ENCODE results near the gene ADAMTS2. TPM values are rescaled to one million over a fixed set of nuclear protein-coding genes. Genes with fewer than 3 reads are reported as not detected.

The ADAMTS2 gene
- total RNA-seq, 1 donor from 2014 or later = 29.7 TPM

GRCh38 chr5:179147991-179148702 lies 197.1 kb downstream of the ADAMTS2 start:
- peaks cover 0 to 4% (median 0%) of the 10 kb centered on the region in 3 donors for H3K9me3 ChIP-seq (ENCODE audit: control insufficient read depth in 3 of 3, low read length in 3 of 3)
- no peaks in the 10 kb centered on the region for H3K4me1 ChIP-seq (ENCODE audit: control insufficient read depth in 3 of 3, insufficient read depth in 3 of 3, low read length in 3 of 3)
- H3K27me3 ChIP-seq (ENCODE audit: control insufficient read depth in 3 of 3, insufficient read depth in 3 of 3, low read length in 3 of 3) = peaks cover 0 to 3% (median 2%) of the 10 kb centered on the region in 3 donors
- H3K4me3 ChIP-seq (ENCODE audit: low read length in 3 of 3) = no peak overlapping the region
- H3K36me3 ChIP-seq (ENCODE audit: control insufficient read depth in 3 of 3, insufficient read depth in 3 of 3, low read length in 3 of 3) = no peaks in the 10 kb centered on the region
- H3K9ac ChIP-seq (ENCODE audit: low read depth in 1 of 3, low read length in 3 of 3) = no peak overlapping the region
- no peak overlapping the region for H3K27ac ChIP-seq (ENCODE audit: low read depth, low read length)

DNA sequence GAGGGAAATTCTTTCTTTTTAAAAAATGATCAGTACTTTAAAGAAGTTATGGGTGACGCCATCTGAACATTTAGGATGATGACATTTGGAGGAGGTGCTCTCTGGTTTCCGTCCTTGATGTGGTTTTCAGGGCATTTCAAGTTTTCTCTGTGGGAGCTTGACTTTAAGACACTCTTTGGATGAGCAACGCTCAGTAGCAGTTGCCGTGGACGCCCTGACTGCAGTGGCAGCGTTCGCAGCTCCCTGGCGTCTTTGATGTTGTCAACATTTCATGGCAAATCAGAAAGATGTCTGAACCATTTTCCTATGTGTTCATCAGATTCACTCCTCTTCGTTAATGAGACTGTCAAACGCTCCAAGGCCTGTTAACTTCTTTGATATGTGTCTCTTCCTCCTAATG lies 199.0 kb downstream of the ADAMTS2 start:
- H3K9ac ChIP-seq (ENCODE audit: low read depth in 1 of 3, low read length in 3 of 3) = no peak overlapping the region
- H3K9me3 ChIP-seq (ENCODE audit: control insufficient read depth in 3 of 3, low read length in 3 of 3) = peaks cover 0 to 4% (median 0%) of the 10 kb centered on the region in 3 donors
- no peak overlapping the region for H3K4me3 ChIP-seq (ENCODE audit: low read length in 3 of 3)
- no peaks in the 10 kb centered on the region for H3K4me1 ChIP-seq (ENCODE audit: control insufficient read depth in 3 of 3, insufficient read depth in 3 of 3, low read length in 3 of 3)
- H3K36me3 ChIP-seq (ENCODE audit: control insufficient read depth in 3 of 3, insufficient read depth in 3 of 3, low read length in 3 of 3) = no peaks in the 10 kb centered on the region
- peaks cover 0 to 2% (median 0%) of the 10 kb centered on the region in 3 donors for H3K27me3 ChIP-seq (ENCODE audit: control insufficient read depth in 3 of 3, insufficient read depth in 3 of 3, low read length in 3 of 3)
- no peak overlapping the region for H3K27ac ChIP-seq (ENCODE audit: low read depth, low read length)

- H3K27me3 ChIP-seq (ENCODE audit: control insufficient read depth in 3 of 3, insufficient read depth in 3 of 3, low read length in 3 of 3) = peaks cover 0 to 2% (median 0%) of the 10 kb centered on the region in 3 donors
- H3K36me3 ChIP-seq (ENCODE audit: control insufficient read depth in 3 of 3, insufficient read depth in 3 of 3, low read length in 3 of 3) = no peaks in the 10 kb centered on the region
Measured at GRCh38 chr5:179143446-179143845, 201.8 kb downstream of the ADAMTS2 start.

GRCh38 chr5:179142434-179143198 lies 202.6 kb downstream of the ADAMTS2 start:
- no peak overlapping the region for H3K9ac ChIP-seq (ENCODE audit: low read depth in 1 of 3, low read length in 3 of 3)
- no peak overlapping the region for H3K4me3 ChIP-seq (ENCODE audit: low read length in 3 of 3)
- H3K9me3 ChIP-seq (ENCODE audit: control insufficient read depth in 3 of 3, low read length in 3 of 3) = no peaks in the 10 kb centered on the region
- no peaks in the 10 kb centered on the region for H3K36me3 ChIP-seq (ENCODE audit: control insufficient read depth in 3 of 3, insufficient read depth in 3 of 3, low read length in 3 of 3)
- H3K27ac ChIP-seq (ENCODE audit: low read depth, low read length) = no peak overlapping the region
- no peaks in the 10 kb centered on the region for H3K27me3 ChIP-seq (ENCODE audit: control insufficient read depth in 3 of 3, insufficient read depth in 3 of 3, low read length in 3 of 3)
- H3K4me1 ChIP-seq (ENCODE audit: control insufficient read depth in 3 of 3, insufficient read depth in 3 of 3, low read length in 3 of 3) = no peaks in the 10 kb centered on the region

More at GRCh38 chr5:179143446-179143845, 201.8 kb downstream of the ADAMTS2 start:
- Histone ChIP-seq H3K4me3 (ENCODE audit: low read length in 3 of 3) (no peak overlapping the region), H3K9ac (ENCODE audit: low read depth in 1 of 3, low read length in 3 of 3) (no peak overlapping the region), H3K9me3 (ENCODE audit: control insufficient read depth in 3 of 3, low read length in 3 of 3) (peaks cover 0 to 4% (median 0%) of the 10 kb centered on the region in 3 donors), H3K4me1 (ENCODE audit: control insufficient read depth in 3 of 3, insufficient read depth in 3 of 3, low read length in 3 of 3) (no peaks in the 10 kb centered on the region), H3K27ac (ENCODE audit: low read depth, low read length) (no peak overlapping the region)

GRCh38 chr5:179141867-179142266 lies 203.4 kb downstream of the ADAMTS2 start:
- H3K9ac ChIP-seq (ENCODE audit: low read depth in 1 of 3, low read length in 3 of 3) = no peak overlapping the region
- no peaks in the 10 kb centered on the region for H3K27me3 ChIP-seq (ENCODE audit: control insufficient read depth in 3 of 3, insufficient read depth in 3 of 3, low read length in 3 of 3)
- no peaks in the 10 kb centered on the region for H3K36me3 ChIP-seq (ENCODE audit: control insufficient read depth in 3 of 3, insufficient read depth in 3 of 3, low read length in 3 of 3)
- no peaks in the 10 kb centered on the region for H3K9me3 ChIP-seq (ENCODE audit: control insufficient read depth in 3 of 3, low read length in 3 of 3)
- no peak overlapping the region for H3K27ac ChIP-seq (ENCODE audit: low read depth, low read length)
- H3K4me1 ChIP-seq (ENCODE audit: control insufficient read depth in 3 of 3, insufficient read depth in 3 of 3, low read length in 3 of 3) = no peaks in the 10 kb centered on the region
- no peak overlapping the region for H3K4me3 ChIP-seq (ENCODE audit: low read length in 3 of 3)

- no peaks in the 10 kb centered on the region for H3K36me3 ChIP-seq (ENCODE audit: control insufficient read depth in 3 of 3, insufficient read depth in 3 of 3, low read length in 3 of 3)
- no peak overlapping the region for H3K4me3 ChIP-seq (ENCODE audit: low read length in 3 of 3)
- no peaks in the 10 kb centered on the region for H3K27me3 ChIP-seq (ENCODE audit: control insufficient read depth in 3 of 3, insufficient read depth in 3 of 3, low read length in 3 of 3)
- no peak overlapping the region for H3K9ac ChIP-seq (ENCODE audit: low read depth in 1 of 3, low read length in 3 of 3)
- no peak overlapping the region for H3K27ac ChIP-seq (ENCODE audit: low read depth, low read length)
- H3K9me3 ChIP-seq (ENCODE audit: control insufficient read depth in 3 of 3, low read length in 3 of 3) = no peaks in the 10 kb centered on the region
- H3K4me1 ChIP-seq (ENCODE audit: control insufficient read depth in 3 of 3, insufficient read depth in 3 of 3, low read length in 3 of 3) = no peaks in the 10 kb centered on the region
Measured at GRCh38 chr5:179140293-179140692, 205.0 kb downstream of the ADAMTS2 start.

GRCh38 chr5:179139936-179140235 lies 205.4 kb downstream of the ADAMTS2 start:
- no peak overlapping the region for H3K4me3 ChIP-seq (ENCODE audit: low read length in 3 of 3)
- H3K9ac ChIP-seq (ENCODE audit: low read depth in 1 of 3, low read length in 3 of 3) = no peak overlapping the region
- no peaks in the 10 kb centered on the region for H3K9me3 ChIP-seq (ENCODE audit: control insufficient read depth in 3 of 3, low read length in 3 of 3)
- no peaks in the 10 kb centered on the region for H3K27me3 ChIP-seq (ENCODE audit: control insufficient read depth in 3 of 3, insufficient read depth in 3 of 3, low read length in 3 of 3)
- no peak overlapping the region for H3K27ac ChIP-seq (ENCODE audit: low read depth, low read length)
- no peaks in the 10 kb centered on the region for H3K36me3 ChIP-seq (ENCODE audit: control insufficient read depth in 3 of 3, insufficient read depth in 3 of 3, low read length in 3 of 3)
- H3K4me1 ChIP-seq (ENCODE audit: control insufficient read depth in 3 of 3, insufficient read depth in 3 of 3, low read length in 3 of 3) = no peaks in the 10 kb centered on the region

DNA sequence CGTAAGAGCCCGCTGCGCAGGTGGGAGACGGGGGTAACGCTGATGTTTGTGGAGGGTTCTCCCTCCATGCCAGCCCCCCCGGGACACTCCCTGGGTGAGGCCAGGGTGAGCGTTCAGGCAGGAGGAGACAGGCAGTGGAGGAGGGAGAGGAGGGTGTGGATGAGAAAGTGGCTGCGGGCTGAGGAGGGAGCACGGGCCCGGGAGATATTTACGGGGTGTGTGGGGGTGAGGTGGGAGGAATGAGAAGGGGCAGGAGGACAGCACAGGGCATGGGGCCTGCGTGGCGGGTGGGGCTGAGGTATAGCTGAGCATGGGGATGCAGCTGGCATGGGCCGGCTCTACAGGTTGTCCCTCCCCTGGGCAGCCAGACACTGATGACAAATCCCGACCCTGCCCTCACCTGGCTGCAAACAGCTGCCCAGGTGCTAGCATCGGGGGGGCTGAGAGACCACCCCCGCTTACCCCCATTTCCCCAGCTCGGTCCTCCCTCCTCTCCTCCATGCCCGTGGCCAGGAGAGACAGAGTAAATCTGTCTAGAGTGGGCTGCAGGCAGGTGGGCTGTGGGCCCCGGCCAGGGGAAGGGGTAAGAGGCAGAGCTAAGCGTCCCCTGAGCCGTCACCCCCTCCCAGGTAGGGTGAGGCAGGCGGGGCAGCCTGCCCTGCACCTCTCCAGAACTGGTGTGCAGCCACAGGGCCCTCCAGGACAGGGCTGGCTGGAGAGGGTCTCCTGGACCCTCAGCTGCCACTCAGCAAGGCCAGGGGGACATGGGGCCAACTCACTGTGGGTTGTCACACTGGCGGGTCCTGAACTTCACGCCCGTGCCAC lies 205.9 kb downstream of the ADAMTS2 start:
- Histone ChIP-seq H3K9me3 (ENCODE audit: control insufficient read depth in 3 of 3, low read length in 3 of 3) (no peaks in the 10 kb centered on the region), H3K4me1 (ENCODE audit: control insufficient read depth in 3 of 3, insufficient read depth in 3 of 3, low read length in 3 of 3) (no peaks in the 10 kb centered on the region)

GRCh38 chr5:179138568-179138925 lies 206.7 kb downstream of the ADAMTS2 start:
- H3K4me1 ChIP-seq (ENCODE audit: control insufficient read depth in 3 of 3, insufficient read depth in 3 of 3, low read length in 3 of 3) = no peaks in the 10 kb centered on the region
- H3K4me3 ChIP-seq (ENCODE audit: low read length in 3 of 3) = no peak overlapping the region
- H3K36me3 ChIP-seq (ENCODE audit: control insufficient read depth in 3 of 3, insufficient read depth in 3 of 3, low read length in 3 of 3) = no peaks in the 10 kb centered on the region
- no peaks in the 10 kb centered on the region for H3K27me3 ChIP-seq (ENCODE audit: control insufficient read depth in 3 of 3, insufficient read depth in 3 of 3, low read length in 3 of 3)
- H3K9me3 ChIP-seq (ENCODE audit: control insufficient read depth in 3 of 3, low read length in 3 of 3) = no peaks in the 10 kb centered on the region
- H3K9ac ChIP-seq (ENCODE audit: low read depth in 1 of 3, low read length in 3 of 3) = no peak overlapping the region
- no peak overlapping the region for H3K27ac ChIP-seq (ENCODE audit: low read depth, low read length)

More for the DNA sequence above, 205.9 kb downstream of the ADAMTS2 start:
- H3K27me3 ChIP-seq (ENCODE audit: control insufficient read depth in 3 of 3, insufficient read depth in 3 of 3, low read length in 3 of 3) = no peaks in the 10 kb centered on the region
- no peak overlapping the region for H3K4me3 ChIP-seq (ENCODE audit: low read length in 3 of 3)
- no peaks in the 10 kb centered on the region for H3K36me3 ChIP-seq (ENCODE audit: control insufficient read depth in 3 of 3, insufficient read depth in 3 of 3, low read length in 3 of 3)
- no peak overlapping the region for H3K27ac ChIP-seq (ENCODE audit: low read depth, low read length)
- no peak overlapping the region for H3K9ac ChIP-seq (ENCODE audit: low read depth in 1 of 3, low read length in 3 of 3)

Data from skeletal muscle tissue (tissue), 4 donors.